ENCODE measurements around the gene MFAP1. TPM values are rescaled to one million over a fixed set of nuclear protein-coding genes. Genes with fewer than 3 reads are reported as not detected.
A peak's percentile ranks its signal among the peaks of the same experiment; 100 is the strongest.

MFAP1 gene
- total and polyA plus RNA-seq, 8 donors, result 5.0 to 11.9 (median 7.5) TPM

DNA sequence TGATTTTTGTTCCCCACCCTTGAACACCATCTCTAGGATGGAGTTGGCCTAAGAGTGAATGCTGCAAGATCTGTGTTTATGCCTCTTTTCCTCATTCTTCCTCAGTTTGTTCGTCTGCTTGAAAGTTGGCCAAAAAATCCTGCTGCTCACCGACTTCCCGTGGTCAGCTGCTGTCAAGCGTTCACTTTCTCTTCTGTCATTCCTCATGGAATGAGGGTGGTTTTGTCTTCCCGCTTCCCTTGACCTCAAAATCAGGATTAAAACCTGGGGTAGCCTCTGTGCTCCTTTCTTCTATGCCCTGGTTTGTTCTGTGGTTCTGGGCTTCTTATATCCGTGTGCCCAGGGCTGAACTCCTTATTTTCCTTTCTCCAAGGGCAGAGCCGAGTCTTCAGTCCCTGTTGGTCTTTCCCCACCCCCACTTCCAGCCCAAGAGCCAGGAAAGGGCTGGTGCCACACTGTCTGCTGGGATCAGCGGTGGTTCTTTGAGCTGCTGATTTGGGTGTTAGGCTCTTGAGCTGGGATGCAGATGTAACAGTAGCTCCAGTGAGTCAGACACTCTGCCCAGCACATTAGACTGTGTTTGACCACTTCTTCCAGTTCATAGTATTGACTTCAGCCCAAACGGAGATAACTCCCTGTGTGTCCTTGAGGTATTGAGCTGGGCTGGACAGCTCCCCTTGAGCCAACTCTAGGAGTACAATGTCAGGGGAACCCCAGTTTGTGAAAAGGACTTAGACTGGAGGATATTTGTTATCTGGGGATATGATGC, 30.0 kb downstream of the MFAP1 start:
- Histone ChIP-seq H3K4me1 (peaks cover 20 to 39% (median 20%) of the 10 kb centered on the region in 3 donors), H3K4me3 (peak overlapping the region in 1 of 4 donors; percentile 80), H3K27me3 (no peaks in the 10 kb centered on the region), H3K36me3 (peaks cover 5 to 30% (median 7%) of the 10 kb centered on the region in 3 donors), H3K27ac (peak overlapping the region in 2 of 4 donors; percentile 26 to 98), H3K9me3 (no peaks in the 10 kb centered on the region)
- TF ChIP-seq, protein P1, sequence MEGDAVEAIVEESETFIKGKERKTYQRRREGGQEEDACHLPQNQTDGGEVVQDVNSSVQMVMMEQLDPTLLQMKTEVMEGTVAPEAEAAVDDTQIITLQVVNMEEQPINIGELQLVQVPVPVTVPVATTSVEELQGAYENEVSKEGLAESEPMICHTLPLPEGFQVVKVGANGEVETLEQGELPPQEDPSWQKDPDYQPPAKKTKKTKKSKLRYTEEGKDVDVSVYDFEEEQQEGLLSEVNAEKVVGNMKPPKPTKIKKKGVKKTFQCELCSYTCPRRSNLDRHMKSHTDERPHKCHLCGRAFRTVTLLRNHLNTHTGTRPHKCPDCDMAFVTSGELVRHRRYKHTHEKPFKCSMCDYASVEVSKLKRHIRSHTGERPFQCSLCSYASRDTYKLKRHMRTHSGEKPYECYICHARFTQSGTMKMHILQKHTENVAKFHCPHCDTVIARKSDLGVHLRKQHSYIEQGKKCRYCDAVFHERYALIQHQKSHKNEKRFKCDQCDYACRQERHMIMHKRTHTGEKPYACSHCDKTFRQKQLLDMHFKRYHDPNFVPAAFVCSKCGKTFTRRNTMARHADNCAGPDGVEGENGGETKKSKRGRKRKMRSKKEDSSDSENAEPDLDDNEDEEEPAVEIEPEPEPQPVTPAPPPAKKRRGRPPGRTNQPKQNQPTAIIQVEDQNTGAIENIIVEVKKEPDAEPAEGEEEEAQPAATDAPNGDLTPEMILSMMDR (IDR thresholded peaks at IDR 0.05), result no peak
- ATAC-seq (no peak), FAIRE-seq (no peak), DNase-seq (peak in 1 of 6 donors; percentile 31)
- 47 to 50% methylated on average over 9 of the region's 9 CpGs for WGBS, 2 donors
- intact Hi-C loops (cut with DNase I), result no loop called here

DNA sequence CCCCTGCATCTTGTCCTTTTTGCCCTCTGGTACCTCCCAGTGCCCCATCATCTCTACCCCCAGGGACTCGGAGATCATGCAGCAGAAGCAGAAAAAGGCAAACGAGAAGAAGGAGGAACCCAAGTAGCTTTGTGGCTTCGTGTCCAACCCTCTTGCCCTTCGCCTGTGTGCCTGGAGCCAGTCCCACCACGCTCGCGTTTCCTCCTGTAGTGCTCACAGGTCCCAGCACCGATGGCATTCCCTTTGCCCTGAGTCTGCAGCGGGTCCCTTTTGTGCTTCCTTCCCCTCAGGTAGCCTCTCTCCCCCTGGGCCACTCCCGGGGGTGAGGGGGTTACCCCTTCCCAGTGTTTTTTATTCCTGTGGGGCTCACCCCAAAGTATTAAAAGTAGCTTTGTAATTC, 30.8 kb downstream of the MFAP1 start:
- peaks cover 5 to 23% (median 7%) of the 10 kb centered on the region in 3 donors for H3K36me3 ChIP-seq
- H3K4me3 ChIP-seq, result peak overlapping the region in 3 of 4 donors; percentile 80 to 95 (median 94)
- no peak for FAIRE-seq
- no peaks in the 10 kb centered on the region for H3K9me3 ChIP-seq
- TF ChIP-seq, protein P1 (IDR thresholded peaks at IDR 0.05), result no peak
- DNase-seq, result no peak
- H3K27ac ChIP-seq, result peak overlapping the region in 2 of 4 donors; percentile 98 to 99
- H3K4me1 ChIP-seq, result peaks cover 20 to 32% (median 20%) of the 10 kb centered on the region in 3 donors
- no peak for ATAC-seq
- intact Hi-C loops (cut with DNase I), result no loop called here
- WGBS, 2 donors, result 51 to 62% methylated on average over 10 of the region's 10 CpGs
- no peaks in the 10 kb centered on the region for H3K27me3 ChIP-seq

DNA sequence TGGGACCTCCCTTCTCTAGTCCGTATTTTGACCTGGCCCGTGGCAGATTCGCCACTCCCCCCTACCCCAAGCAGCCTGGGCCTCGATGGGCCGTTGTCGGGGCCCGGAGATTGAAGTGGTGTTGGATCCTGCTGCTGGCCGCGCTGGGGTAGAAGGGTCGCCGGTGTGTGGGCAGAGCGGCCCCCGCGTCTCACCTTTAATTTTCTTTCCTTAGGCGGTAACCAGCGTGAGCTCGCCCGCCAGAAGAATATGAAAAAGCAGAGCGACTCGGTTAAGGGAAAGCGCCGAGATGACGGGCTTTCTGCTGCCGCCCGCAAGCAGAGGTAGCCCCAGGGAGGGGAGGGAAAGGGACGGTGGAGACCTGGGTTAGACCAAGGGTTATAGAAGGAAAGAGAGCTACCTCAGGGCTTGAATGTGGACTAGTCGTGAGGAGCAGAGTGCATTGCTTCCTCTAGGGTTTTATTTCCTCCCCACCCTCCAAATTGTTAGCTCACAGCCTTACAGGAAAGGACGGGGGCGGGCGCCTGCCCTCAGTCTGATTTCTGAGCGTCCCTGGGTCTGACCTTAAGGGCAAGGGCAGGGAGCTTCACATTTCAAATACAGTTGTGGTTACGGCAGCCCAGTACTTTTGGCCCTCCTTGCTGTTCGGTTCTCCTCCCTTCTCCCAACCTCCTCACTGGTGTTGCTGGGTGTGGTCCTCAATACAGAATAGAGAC, 31.6 kb downstream of the MFAP1 start:
- intact Hi-C loops (cut with DNase I), result no loop called here
- Histone ChIP-seq H3K9me3 (no peaks in the 10 kb centered on the region), H3K4me1 (peaks cover 20 to 25% (median 20%) of the 10 kb centered on the region in 3 donors), H3K36me3 (peaks cover 5 to 23% (median 7%) of the 10 kb centered on the region in 3 donors), H3K4me3 (peak overlapping the region; percentile 73 to 95 (median 87)), H3K27me3 (no peaks in the 10 kb centered on the region), H3K27ac (peak overlapping the region; percentile 79 to 99 (median 96))
- 0% methylated on average over 33 of the region's 33 CpGs for WGBS, 2 donors
- FAIRE-seq, result no peak
- TF ChIP-seq, protein P1 (IDR thresholded peaks at IDR 0.05), result no peak
- ATAC-seq, result peak; percentile 2 to 23 (median 12)
- peak in 3 of 6 donors; percentile 37 to 73 (median 43) for DNase-seq

DNA sequence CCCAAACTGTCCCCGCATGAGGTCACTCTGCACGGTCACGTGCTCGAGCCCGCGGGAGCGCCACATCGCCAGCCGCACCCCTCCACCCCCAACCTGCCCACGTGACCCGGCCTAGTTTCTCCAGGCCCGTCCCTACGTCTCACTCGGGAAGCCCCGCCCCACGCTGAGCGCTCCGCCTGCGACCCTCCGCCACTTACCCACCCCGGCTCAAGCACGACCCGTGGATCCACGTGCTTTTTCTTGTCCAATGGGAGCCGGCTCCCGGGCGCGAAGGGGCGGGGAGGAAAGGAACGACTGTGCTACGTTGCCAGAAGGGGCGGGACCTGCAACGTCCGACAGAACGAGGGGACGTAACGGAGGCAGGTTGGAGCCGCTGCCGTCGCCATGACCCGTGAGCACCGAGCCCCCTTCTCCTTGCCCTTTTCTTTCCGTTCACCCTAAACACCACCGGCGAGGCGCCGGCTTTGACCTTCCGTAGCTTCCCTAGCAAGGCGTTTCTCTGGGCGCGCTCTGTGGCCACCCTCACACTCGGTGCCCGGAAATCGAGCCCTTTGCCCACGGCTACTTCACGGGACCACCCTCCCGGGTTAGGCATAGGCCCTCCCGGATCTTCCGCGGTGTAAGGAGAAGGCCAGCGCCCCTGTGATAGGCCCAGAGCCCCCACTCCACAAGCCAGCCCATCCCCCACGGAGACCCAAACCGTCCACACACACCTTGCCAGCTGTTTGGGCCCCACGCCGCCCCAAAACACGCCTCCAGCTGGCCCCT, 32.3 kb downstream of the MFAP1 start, which contains the start of gene SERF2:
TSS of gene SERF2 (plus strand) at position 328 of the 768 bp plus-strand sequence. CDS start at position 385, 57 bp downstream.
- Histone ChIP-seq H3K27me3 (no peaks in the 10 kb centered on the region), H3K4me3 (peak within 1 kb of the TSS; percentile 73 to 95 (median 87)), H3K27ac (peak within 1 kb of the TSS; percentile 79 to 99 (median 96)), H3K4me1 (peaks cover 20 to 23% (median 20%) of the 10 kb centered on the region in 3 donors), H3K9me3 (no peaks in the 10 kb centered on the region), H3K36me3 (peaks cover 5 to 23% (median 7%) of the 10 kb centered on the region in 3 donors)
- TF ChIP-seq, protein P1 (IDR thresholded peaks at IDR 0.05), result no peak
- intact Hi-C loops (cut with DNase I), result no loop called here
- ATAC-seq, result peak; percentile 91 to 95 (median 92)
- FAIRE-seq, result peak; percentile 67
- 0% methylated on average over 60 to 66 of the region's 66 CpGs for WGBS, 2 donors
- peak; percentile 99 to 100 (median 100) for DNase-seq
